Stomach smooth muscle (tissue), 2 donors: ENCODE measurements around the gene LIPH.

Source experiments
- H3K27ac ChIP-seq: one replicate; pipeline ENCODE4 v1.7.0; 2013; ENCODE audit warnings: mild to moderate bottlenecking, low read length, inconsistent platforms
- H3K27me3 ChIP-seq, 2 donors: one replicate each; pipeline ENCODE4 v1.7.0; 2013; ENCODE audit warnings: low read length in 2 of 2; ENCODE audit not compliant: insufficient read depth in 2 of 2, control insufficient read depth in 1 of 2
- H3K36me3 ChIP-seq, 2 donors: one replicate each; pipeline ENCODE4 v1.7.0; 2013; ENCODE audit warnings: low read length in 2 of 2; ENCODE audit not compliant: control insufficient read depth in 2 of 2, insufficient read depth in 2 of 2
- H3K4me1 ChIP-seq: one replicate; pipeline ENCODE4 v1.7.0; 2013; ENCODE audit warnings: low read length; ENCODE audit not compliant: control insufficient read depth, insufficient read depth
- H3K4me3 ChIP-seq, 2 donors: one replicate each; pipeline ENCODE4 v1.7.0; 2013; ENCODE audit warnings: low read length in 2 of 2
- H3K9ac ChIP-seq, 2 donors: one replicate each; pipeline ENCODE4 v1.7.0; 2013; ENCODE audit warnings: low read length in 2 of 2, mild to moderate bottlenecking in 1 of 2
- H3K9me3 ChIP-seq, 2 donors: one replicate each; pipeline ENCODE4 v1.7.0; 2013; ENCODE audit warnings: low read length in 2 of 2; ENCODE audit not compliant: control insufficient read depth in 2 of 2
- donor health status: healthy.
- donor health status: Pancreatic carcinoma.

Gene LIPH

GRCh38 chr3:185519021-185519420, 33.4 kb downstream of the LIPH start:
- Histone ChIP-seq H3K4me1 (no peaks in the 10 kb centered on the region), H3K27ac (no peak overlapping the region), H3K4me3 (no peak overlapping the region), H3K9me3 (no peaks in the 10 kb centered on the region), H3K9ac (no peak overlapping the region), H3K27me3 (peaks cover 0 to 4% of the 10 kb centered on the region in 2 donors), H3K36me3 (no peaks in the 10 kb centered on the region)

GRCh38 chr3:185517387-185518130, 34.8 kb downstream of the LIPH start:
- Histone ChIP-seq H3K9me3 (no peaks in the 10 kb centered on the region), H3K27ac (no peak overlapping the region), H3K36me3 (no peaks in the 10 kb centered on the region), H3K4me3 (no peak overlapping the region), H3K4me1 (no peaks in the 10 kb centered on the region), H3K27me3 (peaks cover 0 to 4% of the 10 kb centered on the region in 2 donors), H3K9ac (no peak overlapping the region)

- Histone ChIP-seq H3K9ac (no peak overlapping the region), H3K4me3 (no peak overlapping the region), H3K27me3 (no peaks in the 10 kb centered on the region), H3K4me1 (no peaks in the 10 kb centered on the region), H3K27ac (no peak overlapping the region), H3K36me3 (no peaks in the 10 kb centered on the region), H3K9me3 (no peaks in the 10 kb centered on the region)
Measured at GRCh38 chr3:185511711-185512110, 40.7 kb downstream of the LIPH start.

- no peak overlapping the region for H3K27ac ChIP-seq
- no peaks in the 10 kb centered on the region for H3K36me3 ChIP-seq
- H3K27me3 ChIP-seq, result peaks cover 0 to 2% of the 10 kb centered on the region in 2 donors
- no peak overlapping the region for H3K4me3 ChIP-seq
- H3K9ac ChIP-seq, result no peak overlapping the region
- no peaks in the 10 kb centered on the region for H3K9me3 ChIP-seq
- H3K4me1 ChIP-seq, result no peaks in the 10 kb centered on the region
Measured at GRCh38 chr3:185508335-185508991, 43.9 kb downstream of the LIPH start.

- Histone ChIP-seq H3K9ac (no peak overlapping the region), H3K36me3 (no peaks in the 10 kb centered on the region), H3K27me3 (peaks cover 0 to 4% of the 10 kb centered on the region in 2 donors), H3K4me3 (no peak overlapping the region), H3K27ac (no peak overlapping the region), H3K4me1 (no peaks in the 10 kb centered on the region), H3K9me3 (no peaks in the 10 kb centered on the region)
Measured at GRCh38 chr3:185507883-185508282, 44.5 kb downstream of the LIPH start.

- H3K4me1 ChIP-seq, result no peaks in the 10 kb centered on the region
- H3K4me3 ChIP-seq, result no peak overlapping the region
- H3K36me3 ChIP-seq, result no peaks in the 10 kb centered on the region
- H3K9ac ChIP-seq, result no peak overlapping the region
- H3K9me3 ChIP-seq, result no peaks in the 10 kb centered on the region
- peaks cover 0 to 4% of the 10 kb centered on the region in 2 donors for H3K27me3 ChIP-seq
- H3K27ac ChIP-seq, result no peak overlapping the region
Measured at GRCh38 chr3:185504636-185505035, 47.8 kb downstream of the LIPH start.

GRCh38 chr3:185503521-185503920, 48.9 kb downstream of the LIPH start:
- Histone ChIP-seq H3K4me1 (no peaks in the 10 kb centered on the region), H3K27ac (no peak overlapping the region), H3K4me3 (no peak overlapping the region), H3K9me3 (no peaks in the 10 kb centered on the region), H3K9ac (no peak overlapping the region), H3K27me3 (peaks cover 0 to 4% of the 10 kb centered on the region in 2 donors), H3K36me3 (no peaks in the 10 kb centered on the region)

- Histone ChIP-seq H3K9ac (no peak overlapping the region), H3K27ac (no peak overlapping the region), H3K36me3 (no peaks in the 10 kb centered on the region), H3K4me1 (peaks cover 4% of the 10 kb centered on the region), H3K27me3 (peaks cover 0 to 4% of the 10 kb centered on the region in 2 donors), H3K4me3 (no peak overlapping the region), H3K9me3 (no peaks in the 10 kb centered on the region)
Measured at GRCh38 chr3:185502987-185503386, 49.4 kb downstream of the LIPH start.

GRCh38 chr3:185498503-185499396, 53.6 kb downstream of the LIPH start, which contains the start of gene TMEM41A:
TSS of gene TMEM41A (minus strand) at chr3:185499035. CDS start at chr3:185498961, 74 bp downstream.
- Histone ChIP-seq H3K4me3 (peak within 1 kb of the TSS; percentile 63 to 95), H3K36me3 (peaks cover 18 to 28% of the 10 kb centered on the region in 2 donors), H3K4me1 (peaks cover 10% of the 10 kb centered on the region)

GRCh38 chr3:185490241-185490640, 62.1 kb downstream of the LIPH start:
- Histone ChIP-seq H3K9ac (no peak overlapping the region), H3K36me3 (peaks cover 46 to 50% of the 10 kb centered on the region in 2 donors), H3K27ac (no peak overlapping the region), H3K4me3 (no peak overlapping the region), H3K4me1 (no peaks in the 10 kb centered on the region), H3K27me3 (no peaks in the 10 kb centered on the region), H3K9me3 (no peaks in the 10 kb centered on the region)

More at GRCh38 chr3:185498503-185499396, 53.6 kb downstream of the LIPH start, which contains the start of gene TMEM41A:
- Histone ChIP-seq H3K27ac (peak within 1 kb of the TSS; percentile 58), H3K9me3 (no peaks in the 10 kb centered on the region), H3K27me3 (peaks cover 0 to 4% of the 10 kb centered on the region in 2 donors), H3K9ac (peak within 1 kb of the TSS; percentile 86 to 88)
